Testis (tissue), 2 donors: ENCODE results near the gene UCK1.

ENCODE experiments used
- CTCF ChIP-seq, 3 experiments: fragments of 450-650 bp in 2 of 3; fragments of 200-600 bp in 1 of 3; sonication (generic) in 1 of 3; IDR thresholded peaks; one replicate each; pipeline ENCODE4 v1.5.1; 2016 to 2019; ENCODE audit warnings: antibody characterized with exemption in 3 of 3, mild to moderate bottlenecking in 2 of 3, moderate library complexity in 1 of 3
- POLR2A ChIP-seq: fragments of 450-650 bp; IDR thresholded peaks from one replicate; pipeline ENCODE4 v1.6.1; 2017; ENCODE audit warnings: antibody characterized with exemption, mild to moderate bottlenecking, moderate library complexity

- TF ChIP-seq CTCF (IDR thresholded peaks at IDR 0.05), result peak in 1 of 3 experiments; percentile 17
- no peak for TF ChIP-seq POLR2A
These were observed 530 bp downstream of the UCK1 start for GRCh38 chr9:131530546-131530919.
